OCI-LY7 (cell line): ENCODE results near the gene PHTF1.

ENCODE experiments used
- EZH2phosphoT487 ChIP-seq: fragments of 200-600 bp; sonication (generic); IDR thresholded peaks from 2 replicates; pipeline ENCODE4 v1.6.1; 2018; ENCODE audit warnings: low read depth, borderline replicate concordance, mild to moderate bottlenecking, mixed run types, antibody characterized with exemption, low read length, moderate library complexity, mixed read lengths
- TF ChIP-seq, protein P1 (sequence below): fragments of 200-600 bp; sonication (generic); conservative IDR thresholded peaks from 2 replicates; pipeline ENCODE4 v1.5.1; 2014; ENCODE audit warnings: mild to moderate bottlenecking, antibody characterized with exemption, low read length, moderate library complexity, mixed read lengths

DNA sequence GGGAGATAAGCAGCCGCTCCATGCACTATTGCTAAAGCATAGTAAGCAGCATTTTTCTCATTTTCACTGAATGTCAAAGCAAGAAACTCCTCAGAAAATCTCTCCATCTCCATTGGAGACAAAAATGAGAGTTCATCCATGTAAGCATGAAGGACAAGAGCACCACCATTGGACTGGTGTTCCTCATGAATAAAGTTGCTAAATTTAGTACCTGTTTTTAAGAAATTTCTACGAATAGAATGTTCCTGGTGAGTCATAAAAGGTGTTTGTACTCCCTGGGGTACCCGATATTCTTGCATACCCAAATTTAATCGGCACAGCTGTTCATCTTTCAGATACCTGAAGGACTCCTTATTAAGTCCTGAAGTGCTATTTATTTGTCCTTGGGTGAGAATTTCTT is 38.2 kb upstream of the PHTF1 start:
- TF ChIP-seq, protein P1, sequence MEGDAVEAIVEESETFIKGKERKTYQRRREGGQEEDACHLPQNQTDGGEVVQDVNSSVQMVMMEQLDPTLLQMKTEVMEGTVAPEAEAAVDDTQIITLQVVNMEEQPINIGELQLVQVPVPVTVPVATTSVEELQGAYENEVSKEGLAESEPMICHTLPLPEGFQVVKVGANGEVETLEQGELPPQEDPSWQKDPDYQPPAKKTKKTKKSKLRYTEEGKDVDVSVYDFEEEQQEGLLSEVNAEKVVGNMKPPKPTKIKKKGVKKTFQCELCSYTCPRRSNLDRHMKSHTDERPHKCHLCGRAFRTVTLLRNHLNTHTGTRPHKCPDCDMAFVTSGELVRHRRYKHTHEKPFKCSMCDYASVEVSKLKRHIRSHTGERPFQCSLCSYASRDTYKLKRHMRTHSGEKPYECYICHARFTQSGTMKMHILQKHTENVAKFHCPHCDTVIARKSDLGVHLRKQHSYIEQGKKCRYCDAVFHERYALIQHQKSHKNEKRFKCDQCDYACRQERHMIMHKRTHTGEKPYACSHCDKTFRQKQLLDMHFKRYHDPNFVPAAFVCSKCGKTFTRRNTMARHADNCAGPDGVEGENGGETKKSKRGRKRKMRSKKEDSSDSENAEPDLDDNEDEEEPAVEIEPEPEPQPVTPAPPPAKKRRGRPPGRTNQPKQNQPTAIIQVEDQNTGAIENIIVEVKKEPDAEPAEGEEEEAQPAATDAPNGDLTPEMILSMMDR: no peak
- TF ChIP-seq EZH2phosphoT487: no peak
